IgD-negative memory B cell (primary cell): ENCODE measurements around the gene F5. TPM values are rescaled to one million over a fixed set of nuclear protein-coding genes. Genes with fewer than 3 reads are reported as not detected.
"Not testable (repeated sequence)": the region's sequence is repeated elsewhere in the genome, so short reads cannot be mapped to it uniquely, and the experiment has no call there.

ENCODE experiments used
- H3K27ac Mint-ChIP-seq, 3 donors: one replicate each; pipeline ENCODE4 v1.8.0; 2020 to 2022; ENCODE audit warnings: mild to moderate bottlenecking in 3 of 3, mixed read lengths in 3 of 3, moderate library complexity in 1 of 3
- H3K27me3 Mint-ChIP-seq: one replicate; pipeline ENCODE4 v1.8.0; 2021; ENCODE audit warnings: mixed read lengths
- H3K36me3 Mint-ChIP-seq: one replicate; pipeline ENCODE4 v1.8.0; 2020; ENCODE audit warnings: mild to moderate bottlenecking, mixed read lengths
- H3K4me1 Mint-ChIP-seq, 3 donors: one replicate each; pipeline ENCODE4 v1.8.0; 2020 to 2022; ENCODE audit warnings: mixed read lengths in 3 of 3, mild to moderate bottlenecking in 1 of 3
- H3K4me3 Mint-ChIP-seq, 4 donors: one replicate each; pipeline ENCODE4 v1.8.0; 2020 to 2022; ENCODE audit warnings: mild to moderate bottlenecking in 4 of 4, mixed read lengths in 4 of 4, moderate library complexity in 3 of 4
- H3K9me3 Mint-ChIP-seq, 3 donors: one replicate each; pipeline ENCODE4 v1.8.0; 2020 to 2021; ENCODE audit warnings: mixed read lengths in 3 of 3, mild to moderate bottlenecking in 1 of 3
- polyA plus RNA-seq: library from polyadenylated mRNA; unstranded; fragments of 300-500 nt; fragmentation: Illumina TruSeq; gene quantifications from one replicate; pipeline ENCODE4 v1.2.3, GENCODE V29; 2021

Gene F5
- polyA plus RNA-seq, 1 donor from 2014 or later: 0.51 TPM

DNA sequence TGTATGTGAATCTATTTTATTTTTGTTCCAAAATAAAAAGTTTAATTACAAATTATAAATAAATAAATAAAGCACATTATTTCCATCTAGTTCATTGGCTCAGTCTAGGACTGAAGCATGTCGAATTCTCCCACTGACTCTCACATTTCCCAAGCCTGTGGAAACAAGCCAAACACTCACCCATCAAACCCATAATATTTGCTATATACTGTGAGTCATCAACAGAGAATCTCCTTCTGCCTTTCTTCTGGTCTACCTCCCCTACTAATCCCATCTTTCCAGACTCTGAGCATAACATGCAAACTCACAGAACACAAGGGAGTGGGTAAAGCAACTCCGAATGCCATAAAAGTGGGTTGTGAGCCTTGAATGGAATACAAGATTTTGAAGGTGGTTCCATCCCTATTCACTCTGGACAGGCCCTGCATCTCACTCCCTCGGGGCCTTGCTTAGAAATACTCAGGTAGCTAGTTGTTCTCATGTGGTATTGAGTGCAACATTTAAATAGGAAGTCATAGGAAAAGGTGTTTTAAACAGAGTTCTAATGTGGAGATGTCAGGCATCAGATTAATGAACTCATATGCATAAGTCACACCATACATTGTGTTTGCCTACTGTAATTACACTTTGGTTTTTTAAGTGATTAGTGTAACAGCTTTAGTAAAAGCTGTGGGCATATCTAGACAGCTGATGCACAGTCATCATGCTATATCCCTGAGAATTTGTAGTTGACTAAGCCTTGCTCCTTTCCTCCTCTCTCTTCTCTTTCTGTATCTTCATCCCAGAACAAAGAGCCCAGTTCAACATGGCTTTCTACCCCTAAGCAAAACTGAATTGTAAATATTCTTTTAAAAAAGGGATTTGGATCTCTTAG, 47.0 kb downstream of the F5 start:
- no peak overlapping the region for H3K27ac Mint-ChIP-seq

DNA sequence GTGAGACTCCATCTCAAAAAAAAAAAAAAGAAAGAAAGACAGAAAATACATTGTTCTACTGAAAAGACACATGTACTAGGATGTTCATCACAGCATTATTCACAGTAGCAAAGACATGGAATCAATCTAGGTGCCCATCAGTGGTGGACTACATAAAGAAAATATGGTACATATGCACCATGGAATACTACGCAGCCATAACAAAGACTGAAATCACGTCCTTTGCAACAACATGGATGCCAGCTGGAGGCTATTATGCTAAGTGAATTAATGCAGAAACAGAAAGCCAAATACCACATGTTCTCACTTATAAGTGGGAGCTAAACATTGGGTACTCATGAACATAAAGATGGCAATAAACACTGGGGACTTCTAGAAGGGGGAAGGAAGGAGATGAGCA, 51.6 kb downstream of the F5 start:
- Mint-ChIP-seq H3K27ac (no peak overlapping the region), H3K4me1 (peaks cover 4 to 5% (median 4%) of the 10 kb centered on the region in 3 donors), H3K36me3 (no peaks in the 10 kb centered on the region), H3K9me3 (peaks cover 0 to 1% (median 0%) of the 10 kb centered on the region in 3 donors), H3K4me3 (no peak overlapping the region), H3K27me3 (peaks cover 4% of the 10 kb centered on the region)

More for the DNA sequence above, 47.0 kb downstream of the F5 start:
- Mint-ChIP-seq H3K9me3 (no peaks in the 10 kb centered on the region), H3K36me3 (no peaks in the 10 kb centered on the region), H3K4me1 (no peaks in the 10 kb centered on the region), H3K27me3 (peaks cover 3% of the 10 kb centered on the region), H3K4me3 (no peak overlapping the region)

DNA sequence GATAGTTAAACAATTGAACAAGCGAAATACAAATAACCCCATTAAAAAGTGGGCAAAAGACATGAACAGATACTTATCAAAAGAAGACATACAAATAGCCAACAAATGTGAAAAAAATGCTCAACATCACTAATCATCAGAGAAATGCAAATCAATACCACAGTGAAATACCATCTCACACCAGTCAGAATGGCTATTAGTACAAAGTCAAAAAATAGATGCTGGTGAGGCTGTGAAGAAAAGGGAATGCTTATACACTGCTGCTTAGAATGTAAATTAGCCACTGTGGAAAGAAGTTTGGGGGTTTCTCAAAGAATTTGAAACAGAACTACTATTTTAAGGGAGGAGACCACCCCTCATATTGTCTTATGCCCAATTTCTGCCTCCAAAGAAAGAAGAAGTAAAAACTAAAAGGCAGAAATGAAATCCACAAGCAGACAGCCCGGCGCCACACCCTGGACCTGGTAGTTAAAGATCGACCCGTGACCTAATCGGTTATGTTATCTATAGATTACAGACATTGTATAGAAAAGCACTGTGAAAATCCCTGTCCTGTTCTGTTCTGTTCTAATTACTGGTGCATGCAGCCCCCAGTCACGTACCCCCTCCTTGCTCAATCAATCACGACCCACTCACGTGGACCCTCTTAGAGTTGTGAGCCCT, 52.6 kb downstream of the F5 start:
- H3K27me3 Mint-ChIP-seq, H3K36me3 Mint-ChIP-seq, H3K4me1 Mint-ChIP-seq, H3K27ac Mint-ChIP-seq, H3K9me3 Mint-ChIP-seq: not testable (repeated sequence)
- peak overlapping the region in 1 of 4 donors; percentile 39 for H3K4me3 Mint-ChIP-seq

DNA sequence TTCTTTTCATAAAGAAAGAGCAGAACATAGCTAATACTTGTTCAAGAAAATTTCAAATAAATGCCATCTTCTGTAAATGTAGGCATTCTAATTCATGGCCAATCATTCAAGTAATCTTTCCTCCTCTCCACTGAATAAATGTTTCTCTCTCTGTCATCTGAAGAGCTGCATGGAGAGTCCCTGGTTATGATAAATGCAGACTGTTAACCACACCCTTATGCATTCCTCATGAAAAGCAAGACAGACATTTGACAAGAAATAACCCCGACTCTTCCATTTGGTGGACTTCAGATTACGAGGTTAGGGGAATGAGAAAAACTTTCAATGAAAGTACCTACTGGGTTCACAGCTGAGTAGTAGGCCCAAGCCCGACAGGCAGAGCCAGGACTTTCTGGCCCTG, 55.8 kb downstream of the F5 start:
- Mint-ChIP-seq H3K27ac (no peak overlapping the region), H3K4me1 (peaks cover 4 to 12% (median 7%) of the 10 kb centered on the region in 3 donors), H3K36me3 (no peaks in the 10 kb centered on the region), H3K4me3 (no peak overlapping the region), H3K9me3 (peaks cover 0 to 1% (median 0%) of the 10 kb centered on the region in 3 donors), H3K27me3 (peaks cover 9% of the 10 kb centered on the region)

DNA sequence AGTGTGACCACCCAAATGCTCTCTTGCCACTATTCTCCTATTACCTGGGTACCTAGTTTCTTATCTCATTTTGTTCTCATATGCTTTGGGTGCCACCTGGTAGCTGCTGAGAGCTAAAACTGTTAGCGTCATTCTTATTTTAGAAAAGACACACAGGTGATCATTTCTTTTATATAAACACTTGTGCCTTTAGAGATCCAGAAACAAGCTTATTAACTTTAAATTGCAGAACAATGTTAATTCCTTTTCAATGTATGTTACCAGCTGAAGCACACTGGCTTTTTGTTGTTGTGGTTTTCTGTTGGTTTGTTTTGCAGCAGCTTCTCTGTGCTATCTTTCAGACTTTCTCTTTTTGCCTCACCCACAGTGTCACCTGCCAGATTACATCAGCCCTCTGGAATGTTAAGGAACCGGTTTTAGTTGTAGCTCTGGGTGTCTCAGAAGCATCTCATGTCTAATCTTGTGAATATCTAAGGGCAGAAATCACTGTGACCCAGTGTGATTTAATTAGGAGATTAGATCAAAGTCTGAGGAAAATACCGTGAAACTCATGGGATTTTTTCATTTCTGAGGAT, 57.1 kb downstream of the F5 start:
- Mint-ChIP-seq H3K27ac (no peak overlapping the region), H3K4me1 (peaks cover 4 to 12% (median 7%) of the 10 kb centered on the region in 3 donors), H3K4me3 (no peak overlapping the region), H3K36me3 (no peaks in the 10 kb centered on the region), H3K9me3 (peaks cover 0 to 1% (median 0%) of the 10 kb centered on the region in 3 donors), H3K27me3 (peaks cover 9% of the 10 kb centered on the region)

DNA sequence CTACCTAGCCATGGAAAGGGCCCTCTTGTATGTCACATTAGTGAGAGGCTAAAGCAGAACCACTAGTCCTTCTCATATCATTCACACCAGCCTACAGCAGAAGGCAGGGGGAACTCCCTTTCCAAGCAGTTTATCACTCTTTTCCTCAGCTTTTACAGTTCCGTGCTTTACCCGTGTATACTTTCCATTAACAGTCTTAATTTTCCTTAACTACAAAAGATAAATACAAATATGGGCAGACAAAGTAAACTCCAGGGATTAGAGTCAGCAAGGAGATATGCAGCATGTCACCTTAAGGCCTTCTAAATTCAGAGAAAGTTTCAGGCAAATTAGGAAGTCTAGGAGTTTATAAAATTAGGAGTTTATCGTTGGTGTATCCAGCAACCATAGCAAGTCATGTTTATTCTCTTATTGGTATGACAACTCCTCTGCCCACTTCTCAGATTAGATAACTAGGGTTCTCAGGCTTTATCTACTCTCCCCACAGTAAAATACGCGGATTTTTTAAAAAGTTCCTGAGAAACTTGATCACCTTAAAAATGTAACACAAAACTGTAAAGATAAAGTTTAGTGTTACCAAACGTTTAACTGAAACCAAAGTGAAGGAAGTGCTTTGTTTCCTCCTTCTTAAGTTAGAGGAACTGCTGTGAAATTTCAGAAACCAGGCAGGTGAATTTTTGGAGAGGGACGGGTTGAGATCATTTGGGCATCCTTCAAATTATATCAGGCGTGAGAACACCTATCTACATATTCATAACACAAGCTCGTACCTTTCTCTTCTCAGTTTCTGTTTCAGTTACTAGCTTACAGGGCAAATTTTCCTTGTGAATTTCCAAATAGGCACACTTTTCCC, 57.8 kb downstream of the F5 start:
- Mint-ChIP-seq H3K27ac (no peak overlapping the region), H3K27me3 (peaks cover 7% of the 10 kb centered on the region), H3K4me3 (no peak overlapping the region), H3K4me1 (peaks cover 0 to 7% (median 2%) of the 10 kb centered on the region in 3 donors), H3K36me3 (no peaks in the 10 kb centered on the region), H3K9me3 (peaks cover 0 to 1% (median 0%) of the 10 kb centered on the region in 3 donors)

DNA sequence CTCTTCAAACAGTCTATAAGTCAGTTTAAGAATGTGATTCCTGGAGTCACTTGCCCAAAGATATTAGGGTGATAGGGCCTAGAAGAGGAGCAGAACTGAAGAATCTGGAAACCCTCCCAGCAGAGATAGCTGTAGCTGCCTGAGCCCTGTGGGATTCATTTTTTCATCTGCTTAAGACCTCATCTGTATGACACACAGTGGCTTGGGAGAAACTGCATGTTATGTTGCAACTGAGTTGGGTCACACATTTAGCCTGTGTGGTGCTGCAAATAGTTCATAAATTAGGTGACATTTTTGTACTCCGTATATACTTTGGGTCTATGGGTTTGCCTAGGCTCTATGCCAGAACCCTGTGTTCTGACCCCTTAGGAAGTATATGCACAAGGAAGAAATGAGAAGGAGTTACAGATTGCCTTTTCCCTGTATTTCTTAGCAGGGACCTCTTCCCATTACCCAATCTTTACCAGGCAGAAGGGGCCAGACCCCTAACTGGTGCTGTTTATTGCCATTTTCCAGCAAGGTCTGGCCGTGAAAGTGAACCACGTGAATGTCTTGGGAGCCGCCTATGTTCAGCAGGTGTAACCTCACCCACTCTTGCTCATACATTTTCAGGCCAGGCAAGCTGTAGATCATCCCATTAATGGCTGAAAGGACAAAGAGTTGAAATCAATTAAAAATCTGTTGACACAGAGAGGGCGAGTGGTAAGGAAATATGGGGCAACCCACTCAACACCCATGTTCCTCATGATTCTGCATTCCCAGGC, 58.6 kb downstream of the F5 start:
- no peak overlapping the region for H3K4me3 Mint-ChIP-seq

DNA sequence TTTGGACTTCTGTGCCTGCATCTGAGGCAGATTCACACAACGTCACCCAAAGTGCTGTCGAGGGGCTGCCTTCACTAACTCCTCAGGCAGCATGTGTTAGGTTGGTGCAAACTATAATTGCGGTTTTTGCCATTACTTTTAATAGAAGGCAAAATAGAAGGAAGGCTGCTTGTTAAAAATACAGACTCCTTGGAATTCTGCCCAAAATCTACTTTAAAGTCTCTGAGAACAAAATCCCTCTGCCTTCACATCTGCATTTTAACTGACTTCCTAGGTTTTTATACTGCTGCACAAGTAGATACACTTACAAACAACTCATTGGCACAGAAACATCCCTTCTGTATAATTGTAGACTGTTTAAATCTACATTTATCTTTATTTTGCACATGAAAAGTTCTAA, 59.3 kb downstream of the F5 start:
- Mint-ChIP-seq H3K9me3 (no peaks in the 10 kb centered on the region), H3K4me1 (peaks cover 0 to 7% (median 2%) of the 10 kb centered on the region in 3 donors), H3K36me3 (no peaks in the 10 kb centered on the region), H3K27me3 (peaks cover 7% of the 10 kb centered on the region), H3K4me3 (no peak overlapping the region), H3K27ac (no peak overlapping the region)

More for the DNA sequence above, 58.6 kb downstream of the F5 start:
- Mint-ChIP-seq H3K27ac (no peak overlapping the region), H3K36me3 (no peaks in the 10 kb centered on the region), H3K27me3 (peaks cover 7% of the 10 kb centered on the region), H3K9me3 (peaks cover 0 to 1% (median 0%) of the 10 kb centered on the region in 3 donors), H3K4me1 (peaks cover 0 to 7% (median 2%) of the 10 kb centered on the region in 3 donors)

DNA sequence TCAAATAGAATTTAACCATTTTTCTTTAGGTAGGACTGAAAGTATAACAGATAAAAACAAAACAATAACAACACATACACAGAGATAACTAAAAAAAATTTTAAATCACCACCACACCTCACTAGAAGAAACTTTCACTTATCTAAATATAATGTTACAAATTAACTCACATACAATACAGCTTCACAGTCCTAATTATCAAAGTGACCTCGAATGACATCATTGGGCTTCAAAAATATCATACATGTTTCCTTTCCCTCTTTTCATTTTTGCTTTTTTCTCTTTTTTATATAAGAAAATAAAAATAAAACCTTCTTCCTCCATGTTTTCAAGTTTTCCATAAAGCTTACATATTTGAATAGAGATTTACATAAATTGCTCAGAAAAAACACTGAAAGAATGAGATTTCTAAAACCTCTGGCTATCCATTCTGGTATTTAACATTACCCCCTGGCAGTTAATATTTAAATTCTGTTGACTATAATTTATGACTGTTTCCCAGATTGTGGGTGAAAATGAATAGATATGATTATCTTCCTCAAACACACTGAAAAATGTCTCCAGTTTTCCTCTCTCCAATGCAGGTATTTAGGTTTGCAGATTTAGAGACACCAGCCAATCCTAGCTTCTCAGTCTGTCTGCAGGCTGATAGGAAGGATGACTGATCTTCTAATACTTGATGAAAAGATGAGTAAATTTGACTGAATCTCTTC, 60.0 kb downstream of the F5 start:
- Mint-ChIP-seq H3K27ac (no peak overlapping the region), H3K9me3 (no peaks in the 10 kb centered on the region), H3K36me3 (no peaks in the 10 kb centered on the region)

DNA sequence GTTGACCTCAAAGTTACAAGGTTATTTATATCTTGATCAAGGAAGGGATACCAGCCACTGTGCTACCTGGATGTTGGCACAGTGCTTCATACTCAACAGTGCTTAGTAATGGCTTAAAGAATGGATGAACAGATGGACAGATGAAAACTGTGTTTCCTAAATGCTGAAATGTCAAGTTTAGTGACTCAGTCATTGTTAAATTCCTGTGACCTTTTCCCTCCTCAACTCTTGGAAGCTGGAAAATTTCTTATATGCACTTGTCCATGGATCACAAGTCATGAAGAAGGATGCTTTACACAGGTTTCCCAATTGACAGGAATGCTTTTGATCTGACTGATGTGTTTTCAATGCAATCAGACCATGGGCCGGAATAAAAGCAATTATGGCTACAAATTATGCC, 60.9 kb downstream of the F5 start:
- Mint-ChIP-seq H3K27me3 (peaks cover 5% of the 10 kb centered on the region), H3K36me3 (no peaks in the 10 kb centered on the region), H3K9me3 (no peaks in the 10 kb centered on the region), H3K4me3 (no peak overlapping the region), H3K4me1 (peaks cover 0 to 7% (median 2%) of the 10 kb centered on the region in 3 donors), H3K27ac (no peak overlapping the region)

More for the DNA sequence above, 60.0 kb downstream of the F5 start:
- H3K4me1 Mint-ChIP-seq: peaks cover 0 to 7% (median 2%) of the 10 kb centered on the region in 3 donors
- H3K27me3 Mint-ChIP-seq: peaks cover 6% of the 10 kb centered on the region
- H3K4me3 Mint-ChIP-seq: no peak overlapping the region

DNA sequence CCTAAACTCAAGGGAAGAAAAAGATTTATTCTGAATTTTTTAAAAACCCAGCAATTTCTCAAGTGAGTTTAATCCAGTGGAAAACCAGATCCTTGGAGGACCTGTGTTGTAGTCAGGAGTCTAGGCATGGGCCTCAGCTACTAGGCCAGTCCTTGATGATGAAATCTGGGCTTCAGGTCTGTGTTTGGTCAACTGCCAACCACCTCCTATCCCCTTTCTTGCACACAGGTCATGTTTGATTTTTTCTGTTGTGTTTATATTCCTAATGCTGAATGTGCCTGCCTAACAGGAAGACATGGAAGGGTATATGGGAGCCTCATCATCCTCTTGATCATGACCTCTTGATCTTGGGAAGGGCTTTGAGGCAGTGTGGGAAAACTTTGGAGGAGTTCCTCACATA, 62.4 kb downstream of the F5 start:
- Mint-ChIP-seq H3K9me3 (no peaks in the 10 kb centered on the region), H3K27me3 (peaks cover 2% of the 10 kb centered on the region), H3K36me3 (no peaks in the 10 kb centered on the region), H3K27ac (no peak overlapping the region), H3K4me3 (no peak overlapping the region), H3K4me1 (peaks cover 0 to 5% (median 2%) of the 10 kb centered on the region in 3 donors)

DNA sequence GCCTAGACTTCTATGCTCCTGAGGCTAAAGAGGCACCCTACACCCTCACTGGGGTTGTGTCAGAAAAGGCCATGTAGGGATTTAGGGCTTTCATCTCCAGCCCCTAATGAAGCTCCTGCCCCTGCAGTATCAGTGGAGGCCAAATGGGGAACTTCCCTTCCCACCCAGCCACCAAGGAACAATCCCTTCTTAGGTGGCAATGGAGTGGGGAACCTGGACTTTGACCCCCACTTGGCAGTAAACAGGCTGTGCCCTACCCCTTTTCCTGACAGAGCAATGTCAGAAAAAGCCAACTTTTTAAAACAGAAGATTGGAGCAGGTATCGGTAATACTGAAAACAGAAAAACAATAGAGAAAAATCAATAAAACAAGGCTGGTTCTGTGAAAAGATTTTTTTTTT, 65.1 kb downstream of the F5 start:
- H3K4me3 Mint-ChIP-seq: no peak overlapping the region

DNA sequence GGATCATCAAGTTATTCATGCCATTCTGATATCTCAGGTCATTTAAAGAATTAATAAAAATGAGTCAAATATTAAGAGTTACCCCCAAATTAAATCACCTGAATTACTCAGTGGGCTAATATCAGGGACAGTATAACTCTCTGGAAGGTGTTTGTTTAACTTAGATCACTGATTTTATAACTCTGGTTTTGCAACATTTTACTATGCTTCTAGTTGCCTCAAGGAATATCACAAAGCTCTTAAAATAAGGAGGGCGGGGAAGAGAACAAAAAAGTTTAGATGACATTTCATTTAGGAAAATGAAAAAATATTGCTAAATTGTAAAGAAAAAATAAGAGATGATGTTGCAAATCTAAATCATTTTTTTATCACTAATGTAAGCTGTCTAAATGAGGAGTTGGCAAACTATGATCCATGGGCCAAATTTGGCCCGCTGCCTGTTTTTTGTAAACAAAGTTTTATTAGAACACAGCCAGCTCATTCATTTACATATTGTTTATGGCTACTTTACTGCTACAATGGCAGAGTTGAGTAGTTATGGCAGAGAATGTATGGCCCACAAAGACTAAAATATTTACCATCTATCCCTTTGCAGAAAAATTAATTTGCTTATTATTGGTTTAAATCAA, 68.6 kb downstream of the F5 start:
- no peaks in the 10 kb centered on the region for H3K9me3 Mint-ChIP-seq
- no peak overlapping the region for H3K4me3 Mint-ChIP-seq
- H3K27ac Mint-ChIP-seq: no peak overlapping the region
- H3K27me3 Mint-ChIP-seq: no peaks in the 10 kb centered on the region
- peaks cover 0 to 1% (median 0%) of the 10 kb centered on the region in 3 donors for H3K4me1 Mint-ChIP-seq
- no peaks in the 10 kb centered on the region for H3K36me3 Mint-ChIP-seq

More for the DNA sequence above, 65.1 kb downstream of the F5 start:
- no peaks in the 10 kb centered on the region for H3K9me3 Mint-ChIP-seq
- no peaks in the 10 kb centered on the region for H3K4me1 Mint-ChIP-seq
- H3K36me3 Mint-ChIP-seq: no peaks in the 10 kb centered on the region
- no peaks in the 10 kb centered on the region for H3K27me3 Mint-ChIP-seq
- H3K27ac Mint-ChIP-seq: no peak overlapping the region
